K562 (cell line): ENCODE data around the gene PHLDB2. TPM values are rescaled to one million over a fixed set of nuclear protein-coding genes. Genes with fewer than 3 reads are reported as not detected.

Experiments used
- ATAC-seq: fragments of 200-7000 bp; cut with Tn5 transposase; 3 replicates; pipeline ENCODE4 v1.9.1; 2020; ENCODE audit warnings: moderate library complexity
- BruUV-seq: library from RNA; stranded (reverse); fragments of 400-500 nt; replicated peaks from 2 replicates; lab custom pipeline; 2021; lab: Mats Ljungman, UMichigan
- CTCF ChIA-PET: fragments of 300-600 bp; formaldehyde crosslinking; extraction: SDS; loops from one replicate; lab custom pipeline; 2021; ENCODE audit warnings: low intra/inter-chr PET ratio; lab: Yijun Ruan, JAX
- POLR2A ChIA-PET: fragments of 300-600, 350-650 bp; sonication (Branson Sonifier 250); formaldehyde crosslinking; extraction: SDS; loops from one replicate; lab custom pipeline; 2021; ENCODE audit warnings: antibody characterized with exemption, inconsistent platforms; lab: Yijun Ruan, JAX
- DNase-seq, 4 experiments: peaks; one replicate each; pipeline versions ENCODE4 v3.0.0 to v3.0.0-alpha.2; 2011 to 2018; ENCODE audit warnings: low spot score in 3 of 4, mixed read lengths in 3 of 4; ENCODE audit errors: extremely low read depth in 1 of 4
- FAIRE-seq: peaks from 2 replicates; lab custom pipeline; 2011; peaks lifted over from hg19 to GRCh38; lab: Jason Lieb, UNC
- H2AFZ ChIP-seq: 2 replicates; pipeline ENCODE4 v1.6.0; 2011; ENCODE audit warnings: low read depth, low read length, control low read depth, inconsistent platforms
- H3K27ac ChIP-seq: fragments of 200-600 bp; 3 replicates; pipeline ENCODE4 v1.8.0; 2011; ENCODE audit warnings: low read depth, mild to moderate bottlenecking, control low read depth, inconsistent platforms, low read length, moderate library complexity, mixed read lengths; ENCODE audit errors: extremely low read depth
- H3K27me3 ChIP-seq, 2 experiments: fragments of 300-600 bp in 1 of 2; 2 replicates in 1 of 2; 3 replicates in 1 of 2; pipeline versions ENCODE4 v1.6.0 to v1.8.0; 2011; ENCODE audit warnings: inconsistent platforms in 2 of 2, low read length in 2 of 2, mild to moderate bottlenecking in 1 of 2, mixed read lengths in 1 of 2, moderate library complexity in 1 of 2; ENCODE audit not compliant: control insufficient read depth in 2 of 2, insufficient read depth in 2 of 2
- H3K36me3 ChIP-seq: fragments of 300-600 bp; 3 replicates; pipeline ENCODE4 v1.8.0; 2011; ENCODE audit warnings: mild to moderate bottlenecking, low read length, inconsistent platforms; ENCODE audit not compliant: control insufficient read depth, insufficient read depth
- H3K4me1 ChIP-seq, 2 experiments: fragments of 200-600 bp in 1 of 2; replicated peaks in 1 of 2; 2 replicates in 1 of 2; 3 replicates in 1 of 2; pipeline versions ENCODE4 v1.5.1 to v1.8.0; 2011; ENCODE audit warnings: inconsistent platforms in 2 of 2, low read length in 2 of 2, mild to moderate bottlenecking in 1 of 2, mixed read lengths in 1 of 2, moderate library complexity in 1 of 2; ENCODE audit not compliant: control insufficient read depth in 2 of 2, insufficient read depth in 2 of 2
- H3K4me2 ChIP-seq: 2 replicates; pipeline ENCODE4 v1.6.1; 2011; ENCODE audit warnings: low read length, control low read depth, inconsistent platforms, mixed read lengths; ENCODE audit not compliant: insufficient read depth
- H3K4me3 ChIP-seq: fragments of 200-600 bp; sonication (generic), shearing (Covaris generic); 2 replicates; pipeline ENCODE4 v1.5.1; 2016; ENCODE audit warnings: control low read depth, inconsistent platforms
- H3K79me2 ChIP-seq: fragments of 200-600 bp; 3 replicates; pipeline ENCODE4 v1.8.0; 2011; ENCODE audit warnings: low read length, inconsistent platforms; ENCODE audit not compliant: control insufficient read depth, insufficient read depth
- H3K9ac ChIP-seq, 2 experiments: 2 replicates each; pipeline versions ENCODE4 v1.6.0 to v1.6.1; 2011; ENCODE audit warnings: low read depth in 2 of 2, low read length in 2 of 2, control low read depth in 1 of 2, inconsistent platforms in 1 of 2, mild to moderate bottlenecking in 1 of 2, mixed read lengths in 1 of 2; ENCODE audit not compliant: insufficient read depth in 1 of 2
- H3K9me1 ChIP-seq: one replicate; pipeline ENCODE4 v1.6.0; 2011; ENCODE audit warnings: inconsistent platforms, mild to moderate bottlenecking, low read length, moderate library complexity; ENCODE audit not compliant: control insufficient read depth, insufficient read depth
- H3K9me3 ChIP-seq: replicated peaks from 2 replicates; pipeline ENCODE4 v1.5.1; 2011; ENCODE audit warnings: low read depth, low read length, inconsistent platforms; ENCODE audit not compliant: control insufficient read depth, insufficient read depth
- H4K20me1 ChIP-seq: replicated peaks from 2 replicates; pipeline ENCODE4 v1.6.1; 2011; ENCODE audit warnings: low read length, inconsistent platforms, mixed read lengths; ENCODE audit not compliant: control insufficient read depth, insufficient read depth
- CREBBP ChIP-seq: IDR thresholded peaks from one replicate; pipeline ENCODE4 v1.6.1; 2012; ENCODE audit warnings: low read depth, mild to moderate bottlenecking, control low read depth, inconsistent platforms, low read length
- CTCFL ChIP-seq: IDR thresholded peaks from 2 replicates; pipeline ENCODE4 v1.6.1; 2011; ENCODE audit warnings: borderline replicate concordance, low read depth, mild to moderate bottlenecking, moderate library complexity, low read length; ENCODE audit not compliant: insufficient read depth, poor library complexity, severe bottlenecking
- KDM5B ChIP-seq: fragments of 200-600 bp; sonication (generic); IDR thresholded peaks from 2 replicates; pipeline ENCODE4 v1.6.1; 2012; ENCODE audit warnings: low read depth, mild to moderate bottlenecking, moderate library complexity, low read length, control low read depth, inconsistent platforms; ENCODE audit not compliant: insufficient replicate concordance
- RBM14 ChIP-seq: fragments of 200-400 bp; formaldehyde crosslinking; IDR thresholded peaks from 2 replicates; pipeline ENCODE4 v1.6.1; 2018; ENCODE audit warnings: low read depth, mild to moderate bottlenecking, low read length, moderate library complexity, borderline replicate concordance; ENCODE audit not compliant: insufficient read depth
- RREB1 ChIP-seq: fragments of 250-450 bp; sonication (Bioruptor Pico); IDR thresholded peaks from 2 replicates; pipeline ENCODE4 v1.4.0; 2020
- THAP7 ChIP-seq: fragments of 250-450 bp; sonication (Bioruptor Pico); IDR thresholded peaks from 2 replicates; pipeline ENCODE4 v1.5.0; 2021
- WGBS: fragments of 100-300 bp; shearing (Covaris generic); methylation state at CpG from one replicate; pipeline ENCODE4 v1.1.6; 2016; ENCODE audit warnings: low coverage, mixed read lengths; ENCODE audit not compliant: insufficient coverage; ENCODE audit errors: missing lambda C conversion rate; 5-methylcytosine and 5-hydroxymethylcytosine counted together
- in situ Hi-C: fragments of 300-500 bp; cut with MboI; formaldehyde crosslinking; loops from 4 replicates; pipeline ENCODE4 v1.15.0; 2018; ENCODE audit warnings: inconsistent platforms, mixed read lengths
- intact Hi-C: fragments of 100-400 bp; cut with micrococcal nuclease; formaldehyde crosslinking; loops from 2 replicates; pipeline ENCODE4 v1.14.2; 2022
- polyA plus RNA-seq, 8 experiments: library from polyadenylated mRNA; depleted of rRNA in 4 of 8; stranded (reverse) in 5 of 8; unstranded in 3 of 8; fragments of >200 nt; fragmentation: Nextera tagmentation in 2 of 8; fragmentation: Illumina TruSeq in 1 of 8; extraction: Ambion mirVana in 2 of 8; extraction: Trizol in 1 of 8; gene quantifications; 2 replicates each; pipeline versions ENCODE4 v1.2.1 to v1.2.3, GENCODE V29; 2011 to 2014; ENCODE audit warnings: inconsistent platforms in 1 of 8, missing spikeins in 1 of 8
- total RNA-seq, 7 experiments: library from RNA; depleted of rRNA in 6 of 7; stranded (reverse); fragments of >200 nt in 6 of 7; fragmentation: Illumina TruSeq in 2 of 7; extraction: Trizol in 2 of 7; gene quantifications; 2 replicates each; pipeline versions ENCODE4 v1.2.1 to v1.2.3, GENCODE V29; 2011 to 2021; ENCODE audit warnings: low replicate concordance in 1 of 7

PHLDB2 gene
- total and polyA plus RNA-seq, 9 of the 15 experiments (the other 6 are each of a cell fraction or from before 2014, with no cell fraction given): 0.04 TPM; not detected in 8

GRCh38 chr3:111924283-111924682, 65.2 kb downstream of the PHLDB2 start:
- ChIA-PET POLR2A (no interaction called here), CTCF (no interaction called here)
- Histone ChIP-seq H2AFZ (no peak overlapping the region), H3K9me1 (no peaks in the 10 kb centered on the region), H3K9me3 (no peaks in the 10 kb centered on the region), H3K27me3 (no peaks in the 10 kb centered on the region), H4K20me1 (no peaks in the 10 kb centered on the region), H3K4me1 (no peaks in the 10 kb centered on the region), H3K4me2 (no peak overlapping the region), H3K27ac (no peak overlapping the region), H3K4me3 (no peak overlapping the region), H3K79me2 (no peaks in the 10 kb centered on the region), H3K36me3 (no peaks in the 10 kb centered on the region), H3K9ac (no peak overlapping the region)
- BruUV-seq: no TSS peak
- 0% methylated on average over 6 of the region's 6 CpGs for WGBS
- no peak for TF ChIP-seq RREB1 (CRISPR knock-in tag)
- TF ChIP-seq THAP7 (CRISPR knock-in tag): no peak
- TF ChIP-seq CREBBP: no peak
- TF ChIP-seq CTCFL: no peak
- TF ChIP-seq KDM5B: no peak
- TF ChIP-seq RBM14: no peak
- ATAC-seq (no peak), FAIRE-seq (no peak), DNase-seq (no peak)
- in situ Hi-C loops: no loop called here
- intact Hi-C loops: no loop called here
